IMR-90 (cell line): ENCODE data around the gene MCCD1. TPM values are rescaled to one million over a fixed set of nuclear protein-coding genes. Genes with fewer than 3 reads are reported as not detected.

Experiments
- ATAC-seq: fragments of 200-7000 bp; cut with Tn5 transposase; 2 replicates; pipeline ENCODE4 v1.9.1; 2020; ENCODE audit warnings: low read depth, mild to moderate bottlenecking, moderate library complexity
- BruUV-seq: library from RNA; stranded (reverse); fragments of 400-500 nt; replicated peaks from 2 replicates; lab custom pipeline; 2021; lab: Mats Ljungman, UMichigan
- CTCF ChIA-PET: fragments of 300-600 bp; formaldehyde crosslinking; extraction: SDS; loops from one replicate; lab custom pipeline; 2021; ENCODE audit warnings: antibody characterized with exemption; lab: Yijun Ruan, JAX
- POLR2A ChIA-PET: fragments of 300-600 bp; sonication (Branson Sonifier 250); formaldehyde crosslinking; loops from one replicate; lab custom pipeline; 2022; ENCODE audit warnings: antibody characterized with exemption; ENCODE audit not compliant: unreplicated experiment; lab: Charles Lee
- DNase-seq: peaks from one replicate; pipeline ENCODE4 v3.0.0; 2013
- H2AFZ ChIP-seq: replicated peaks from 2 replicates; pipeline ENCODE3; 2013; ENCODE audit warnings: low read length, mild to moderate bottlenecking; ENCODE audit not compliant: poor library complexity
- H2AK5ac ChIP-seq: 2 replicates; pipeline ENCODE4 v1.6.1; 2013; ENCODE audit warnings: low read depth, low read length, inconsistent platforms
- H2AK9ac ChIP-seq: replicated peaks from 2 replicates; pipeline ENCODE3; 2013; ENCODE audit warnings: mild to moderate bottlenecking, low read depth, low read length, moderate library complexity; ENCODE audit not compliant: poor library complexity
- H2BK120ac ChIP-seq: 2 replicates; pipeline ENCODE4 v1.6.1; 2013; ENCODE audit warnings: low read depth, low read length, inconsistent platforms
- H2BK15ac ChIP-seq: 3 replicates; pipeline ENCODE4 v1.6.1; 2013; ENCODE audit warnings: low read depth, low read length, inconsistent platforms
- H2BK20ac ChIP-seq: 2 replicates; pipeline ENCODE4 v1.6.1; 2013; ENCODE audit warnings: low read depth, mild to moderate bottlenecking, inconsistent platforms, low read length, moderate library complexity
- H2BK5ac ChIP-seq: 2 replicates; pipeline ENCODE4 v1.6.1; 2013; ENCODE audit warnings: mild to moderate bottlenecking, low read depth, low read length, inconsistent platforms; ENCODE audit not compliant: poor library complexity, severe bottlenecking
- H3K14ac ChIP-seq: replicated peaks from 2 replicates; pipeline ENCODE4 v1.6.1; 2013; ENCODE audit warnings: low read depth, low read length, inconsistent platforms
- H3K18ac ChIP-seq: 2 replicates; pipeline ENCODE4 v1.6.1; 2013; ENCODE audit warnings: low read depth, low read length, control low read depth
- H3K23ac ChIP-seq: 2 replicates; pipeline ENCODE4 v1.6.1; 2013; ENCODE audit warnings: low read depth, low read length, inconsistent platforms
- H3K27ac ChIP-seq: 2 replicates; pipeline ENCODE4 v1.5.1; 2013; ENCODE audit warnings: mild to moderate bottlenecking, control low read depth, low read length; ENCODE audit not compliant: insufficient read depth
- H3K27me3 ChIP-seq: 2 replicates; pipeline ENCODE4 v1.6.1; 2013; ENCODE audit warnings: low read length; ENCODE audit not compliant: control insufficient read depth, insufficient read depth
- H3K36me3 ChIP-seq: 2 replicates; pipeline ENCODE4 v1.6.1; 2013; ENCODE audit warnings: low read length, mixed read lengths; ENCODE audit not compliant: control insufficient read depth, insufficient read depth
- H3K4ac ChIP-seq: 2 replicates; pipeline ENCODE4 v1.6.1; 2013; ENCODE audit warnings: low read depth, low read length, inconsistent platforms
- H3K4me1 ChIP-seq: 2 replicates; pipeline ENCODE4 v1.6.1; 2013; ENCODE audit warnings: low read length, mixed read lengths; ENCODE audit not compliant: control insufficient read depth, insufficient read depth
- H3K4me2 ChIP-seq: 2 replicates; pipeline ENCODE4 v1.6.1; 2013; ENCODE audit warnings: low read depth, mild to moderate bottlenecking, control low read depth, low read length, moderate library complexity
- H3K4me3 ChIP-seq: 2 replicates; pipeline ENCODE4 v1.5.1; 2013; ENCODE audit warnings: low read depth, mild to moderate bottlenecking, control low read depth, low read length, moderate library complexity; ENCODE audit not compliant: insufficient read depth
- H3K56ac ChIP-seq: 2 replicates; pipeline ENCODE4 v1.6.1; 2013; ENCODE audit warnings: low read length, inconsistent platforms; ENCODE audit not compliant: insufficient read depth; ENCODE audit errors: extremely low read depth
- H3K79me1 ChIP-seq, 2 experiments: 2 replicates each; pipeline ENCODE4 v1.6.1; 2013; ENCODE audit warnings: low read length in 2 of 2, inconsistent platforms in 1 of 2, low read depth in 1 of 2
- H3K9ac ChIP-seq: 2 replicates; pipeline ENCODE4 v1.6.1; 2013; ENCODE audit warnings: low read depth, low read length, control low read depth
- H3K9me1 ChIP-seq: 2 replicates; pipeline ENCODE4 v1.6.1; 2013; ENCODE audit warnings: low read length, inconsistent platforms; ENCODE audit not compliant: insufficient read depth
- H3K9me3 ChIP-seq: 2 replicates; pipeline ENCODE4 v1.6.1; 2013; ENCODE audit warnings: low read length; ENCODE audit not compliant: control insufficient read depth, insufficient read depth
- H4K20me1 ChIP-seq: 2 replicates; pipeline ENCODE4 v1.6.1; 2013; ENCODE audit warnings: low read length, inconsistent platforms; ENCODE audit not compliant: insufficient read depth
- H4K5ac ChIP-seq: 2 replicates; pipeline ENCODE4 v1.6.1; 2013; ENCODE audit warnings: mild to moderate bottlenecking, low read depth, low read length, control low read depth
- H4K8ac ChIP-seq, 2 experiments: 2 replicates each; pipeline ENCODE4 v1.6.1; 2013; ENCODE audit warnings: low read depth in 2 of 2, low read length in 2 of 2, control low read depth in 1 of 2, inconsistent platforms in 1 of 2
- H4K91ac ChIP-seq: 2 replicates; pipeline ENCODE4 v1.6.1; 2013; ENCODE audit warnings: low read depth, low read length, inconsistent platforms; ENCODE audit not compliant: insufficient read depth
- BHLHE40 ChIP-seq: fragments of 150-350 bp; IDR thresholded peaks from 2 replicates; pipeline ENCODE4 v1.6.1; 2016; ENCODE audit warnings: mild to moderate bottlenecking, low read depth, low read length
- CEBPB ChIP-seq: IDR thresholded peaks from 2 replicates; pipeline ENCODE4 v1.6.1; 2012; ENCODE audit warnings: low read depth, low read length, improper control_type of control experiment
- CHD1 ChIP-seq: IDR thresholded peaks from 2 replicates; pipeline ENCODE4 v1.6.1; 2012; ENCODE audit warnings: low read depth, low read length, improper control_type of control experiment
- MAFK ChIP-seq: IDR thresholded peaks from 2 replicates; pipeline ENCODE4 v1.6.1; 2012; ENCODE audit warnings: low read depth, low read length, improper control_type of control experiment
- MAZ ChIP-seq: IDR thresholded peaks from 2 replicates; pipeline ENCODE4 v1.6.1; 2012; ENCODE audit warnings: low read depth, mild to moderate bottlenecking, low read length, improper control_type of control experiment, moderate library complexity, borderline replicate concordance
- MXI1 ChIP-seq: IDR thresholded peaks from 2 replicates; pipeline ENCODE4 v1.6.1; 2012; ENCODE audit warnings: low read depth, mild to moderate bottlenecking, low read length, moderate library complexity, borderline replicate concordance
- NFE2L2 ChIP-seq: fragments of 150-350 bp; IDR thresholded peaks from 2 replicates; pipeline ENCODE4 v1.6.1; 2016; ENCODE audit warnings: low read depth, mild to moderate bottlenecking, low read length
- POLR2A ChIP-seq: IDR thresholded peaks from 2 replicates; pipeline ENCODE4 v1.6.1; 2012; ENCODE audit warnings: mild to moderate bottlenecking, low read depth, low read length
- RAD21 ChIP-seq: IDR thresholded peaks from 2 replicates; pipeline ENCODE4 v1.6.1; 2012; ENCODE audit warnings: low read length, improper control_type of control experiment
- RCOR1 ChIP-seq: IDR thresholded peaks from 2 replicates; pipeline ENCODE4 v1.6.1; 2012; ENCODE audit warnings: mild to moderate bottlenecking, low read length, improper control_type of control experiment; ENCODE audit not compliant: insufficient replicate concordance
- RFX5 ChIP-seq: IDR thresholded peaks from 2 replicates; pipeline ENCODE4 v1.8.0; 2012; ENCODE audit warnings: low read depth, mild to moderate bottlenecking, low read length, moderate library complexity
- SMC3 ChIP-seq: fragments of 150-350 bp; IDR thresholded peaks from 2 replicates; pipeline ENCODE4 v1.6.1; 2016; ENCODE audit warnings: low read depth, mild to moderate bottlenecking, antibody characterized with exemption, low read length, moderate library complexity
- WGBS, 2 experiments: methylation state at CpG; one replicate each; pipeline versions ENCODE4 v1.1.5 to v1.1.7; 2013; ENCODE audit warnings: missing lambda C conversion rate in 2 of 2; ENCODE audit not compliant: insufficient read length in 1 of 2; ENCODE audit errors: extremely low coverage in 2 of 2; 5-methylcytosine and 5-hydroxymethylcytosine counted together
- dilution Hi-C: fragments of 300-500 bp; cut with HindIII; formaldehyde crosslinking; loops from one replicate; pipeline ENCODE4 v1.14.3; 2018; ENCODE audit warnings: low sequenced_read_pairs; ENCODE audit not compliant: unreplicated experiment
- in situ Hi-C: fragments of 300-500 bp; cut with MboI; formaldehyde crosslinking; loops from 3 replicates; pipeline ENCODE4 v1.14.3; 2019; ENCODE audit warnings: low sequenced_read_pairs, inconsistent platforms, mixed read lengths
- intact Hi-C: fragments of 100-400 bp; cut with micrococcal nuclease; formaldehyde crosslinking; loops from 2 replicates; pipeline ENCODE4 v1.10.0; 2022
- polyA plus RNA-seq, 3 experiments: library from polyadenylated mRNA; depleted of rRNA; stranded (reverse); fragments of >200 nt; gene quantifications; 2 replicates each; pipeline ENCODE4 v1.2.3, GENCODE V29; 2012; ENCODE audit warnings: low replicate concordance in 1 of 3
- total RNA-seq: library from RNA; depleted of rRNA; stranded (reverse); fragments of >200 nt; gene quantifications from 2 replicates; pipeline ENCODE4 v1.2.3, GENCODE V29; 2012
- TF ChIP-seq, protein P1 (sequence below): fragments of 150-350 bp; IDR thresholded peaks from 2 replicates; pipeline ENCODE4 v1.6.1; 2017; ENCODE audit warnings: mild to moderate bottlenecking, antibody characterized with exemption, low read length, low read depth
- TF ChIP-seq, protein P2 (sequence below): fragments of 150-350 bp; IDR thresholded peaks from 2 replicates; pipeline ENCODE4 v1.6.1; 2016; ENCODE audit warnings: low read depth, mild to moderate bottlenecking, low read length, moderate library complexity, borderline replicate concordance
- TF ChIP-seq, protein P3 (sequence below): conservative IDR thresholded peaks from 2 replicates; pipeline ENCODE4 v1.5.1; 2012; ENCODE audit warnings: mild to moderate bottlenecking, low read depth, low read length, improper control_type of control experiment

MCCD1 gene
- total and polyA plus RNA-seq, 2 of the 4 experiments (the other 2 are of a cell fraction): not detected

DNA sequence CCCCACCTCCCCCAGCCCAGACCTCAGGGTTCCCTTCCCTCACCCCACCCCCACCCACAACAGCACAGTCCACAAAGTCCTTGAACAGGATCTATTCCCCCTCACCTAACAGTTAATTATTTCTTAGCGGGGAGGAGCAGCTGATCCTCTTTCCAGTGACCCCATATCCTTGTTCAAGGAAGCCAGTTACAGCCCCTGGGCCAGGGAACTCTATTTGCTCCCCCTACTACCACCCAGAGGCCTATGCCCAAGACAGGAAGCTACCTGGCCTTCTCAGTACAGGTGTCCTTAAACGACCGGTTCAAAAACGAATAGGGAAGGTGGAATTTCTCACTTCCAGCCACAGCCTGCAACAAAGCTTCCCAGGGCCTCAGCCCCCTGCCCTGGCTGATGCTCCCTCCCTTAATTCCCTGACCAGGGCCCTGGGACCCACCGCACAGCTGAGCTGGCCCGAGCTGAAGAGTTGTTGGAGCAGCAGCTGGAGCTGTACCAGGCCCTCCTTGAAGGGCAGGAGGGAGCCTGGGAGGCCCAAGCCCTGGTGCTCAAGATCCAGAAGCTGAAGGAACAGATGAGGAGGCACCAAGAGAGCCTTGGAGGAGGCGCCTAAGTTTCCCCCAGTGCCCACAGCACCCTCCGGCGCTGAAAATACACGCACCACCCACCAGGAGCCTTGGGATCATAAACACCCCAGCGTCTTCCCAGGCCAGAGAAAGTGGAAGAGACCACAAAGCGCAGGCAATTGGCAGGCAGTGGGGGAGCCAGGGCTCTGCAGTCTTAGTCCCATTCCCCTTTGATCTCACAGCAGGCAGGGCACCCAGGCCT lies 778 bp downstream of the MCCD1 start:
- H3K9me3 ChIP-seq: no peaks in the 10 kb centered on the region
- no peak overlapping the region for H2AK5ac ChIP-seq
- no peak overlapping the region for H2AFZ ChIP-seq
- H3K4me2 ChIP-seq: no peak overlapping the region
- H4K20me1 ChIP-seq: peaks cover 59% of the 10 kb centered on the region
- no peak overlapping the region for H3K9ac ChIP-seq
- no peak overlapping the region for H4K5ac ChIP-seq
- H3K4ac ChIP-seq: no peak overlapping the region
- H3K14ac ChIP-seq: no peak overlapping the region
- H2BK20ac ChIP-seq: no peak overlapping the region
- H3K4me3 ChIP-seq: no peak overlapping the region
- H2BK15ac ChIP-seq: no peak overlapping the region
- no peak overlapping the region for H4K8ac ChIP-seq
- intact Hi-C loops: loop anchor here (5.0 kb wide), 1 partner anchor 37 kb away; no protein-coding TSS in a partner anchor
- H2AK9ac ChIP-seq: no peak overlapping the region
- ChIA-PET CTCF (no interaction called here), POLR2A (no interaction called here)
- no peak overlapping the region for H2BK5ac ChIP-seq
- no CpG with 5 or more reads among the region's 12 CpGs for WGBS, 2 experiments
- H3K79me1 ChIP-seq: peaks cover 18 to 61% of the 10 kb centered on the region in 2 experiments; a peak in 3 of 4 replicates
- in situ Hi-C loops: no loop called here
- H3K27ac ChIP-seq: no peak overlapping the region
- no TSS peak for BruUV-seq
- peaks cover 52% of the 10 kb centered on the region for H3K36me3 ChIP-seq
- H3K23ac ChIP-seq: no peak overlapping the region
- no peak overlapping the region for H4K91ac ChIP-seq
- dilution Hi-C loops: no loop called here
- no peaks in the 10 kb centered on the region for H3K27me3 ChIP-seq
- ATAC-seq (no peak), DNase-seq (no peak)
- no peak overlapping the region for H3K56ac ChIP-seq
- peaks cover 20% of the 10 kb centered on the region for H3K9me1 ChIP-seq
- no peak overlapping the region for H2BK120ac ChIP-seq
- no peak overlapping the region for H3K18ac ChIP-seq
- H3K4me1 ChIP-seq: peaks cover 10% of the 10 kb centered on the region
- TF ChIP-seq NFE2L2 (no peak), RCOR1 (no peak), RFX5 (no peak), CEBPB (no peak), POLR2A (no peak), CHD1 (no peak), MXI1 (no peak), BHLHE40 (no peak), MAFK (no peak), RAD21 (no peak), MAZ (no peak), SMC3 (no peak)
- TF ChIP-seq, protein P1, sequence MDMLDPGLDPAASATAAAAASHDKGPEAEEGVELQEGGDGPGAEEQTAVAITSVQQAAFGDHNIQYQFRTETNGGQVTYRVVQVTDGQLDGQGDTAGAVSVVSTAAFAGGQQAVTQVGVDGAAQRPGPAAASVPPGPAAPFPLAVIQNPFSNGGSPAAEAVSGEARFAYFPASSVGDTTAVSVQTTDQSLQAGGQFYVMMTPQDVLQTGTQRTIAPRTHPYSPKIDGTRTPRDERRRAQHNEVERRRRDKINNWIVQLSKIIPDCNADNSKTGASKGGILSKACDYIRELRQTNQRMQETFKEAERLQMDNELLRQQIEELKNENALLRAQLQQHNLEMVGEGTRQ: no peak
- TF ChIP-seq, protein P2, sequence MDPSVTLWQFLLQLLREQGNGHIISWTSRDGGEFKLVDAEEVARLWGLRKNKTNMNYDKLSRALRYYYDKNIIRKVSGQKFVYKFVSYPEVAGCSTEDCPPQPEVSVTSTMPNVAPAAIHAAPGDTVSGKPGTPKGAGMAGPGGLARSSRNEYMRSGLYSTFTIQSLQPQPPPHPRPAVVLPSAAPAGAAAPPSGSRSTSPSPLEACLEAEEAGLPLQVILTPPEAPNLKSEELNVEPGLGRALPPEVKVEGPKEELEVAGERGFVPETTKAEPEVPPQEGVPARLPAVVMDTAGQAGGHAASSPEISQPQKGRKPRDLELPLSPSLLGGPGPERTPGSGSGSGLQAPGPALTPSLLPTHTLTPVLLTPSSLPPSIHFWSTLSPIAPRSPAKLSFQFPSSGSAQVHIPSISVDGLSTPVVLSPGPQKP: no peak
- TF ChIP-seq, protein P3, sequence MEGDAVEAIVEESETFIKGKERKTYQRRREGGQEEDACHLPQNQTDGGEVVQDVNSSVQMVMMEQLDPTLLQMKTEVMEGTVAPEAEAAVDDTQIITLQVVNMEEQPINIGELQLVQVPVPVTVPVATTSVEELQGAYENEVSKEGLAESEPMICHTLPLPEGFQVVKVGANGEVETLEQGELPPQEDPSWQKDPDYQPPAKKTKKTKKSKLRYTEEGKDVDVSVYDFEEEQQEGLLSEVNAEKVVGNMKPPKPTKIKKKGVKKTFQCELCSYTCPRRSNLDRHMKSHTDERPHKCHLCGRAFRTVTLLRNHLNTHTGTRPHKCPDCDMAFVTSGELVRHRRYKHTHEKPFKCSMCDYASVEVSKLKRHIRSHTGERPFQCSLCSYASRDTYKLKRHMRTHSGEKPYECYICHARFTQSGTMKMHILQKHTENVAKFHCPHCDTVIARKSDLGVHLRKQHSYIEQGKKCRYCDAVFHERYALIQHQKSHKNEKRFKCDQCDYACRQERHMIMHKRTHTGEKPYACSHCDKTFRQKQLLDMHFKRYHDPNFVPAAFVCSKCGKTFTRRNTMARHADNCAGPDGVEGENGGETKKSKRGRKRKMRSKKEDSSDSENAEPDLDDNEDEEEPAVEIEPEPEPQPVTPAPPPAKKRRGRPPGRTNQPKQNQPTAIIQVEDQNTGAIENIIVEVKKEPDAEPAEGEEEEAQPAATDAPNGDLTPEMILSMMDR: no peak
